ENCODE data around the gene PKP2. TPM values are rescaled to one million over a fixed set of nuclear protein-coding genes. Genes with fewer than 3 reads are reported as not detected.

PKP2 gene
- total and polyA plus RNA-seq, 2 of the 13 experiments (the other 11 are each of a cell fraction or from before 2014, with no cell fraction given), result 15.1 to 25.3 TPM

DNA sequence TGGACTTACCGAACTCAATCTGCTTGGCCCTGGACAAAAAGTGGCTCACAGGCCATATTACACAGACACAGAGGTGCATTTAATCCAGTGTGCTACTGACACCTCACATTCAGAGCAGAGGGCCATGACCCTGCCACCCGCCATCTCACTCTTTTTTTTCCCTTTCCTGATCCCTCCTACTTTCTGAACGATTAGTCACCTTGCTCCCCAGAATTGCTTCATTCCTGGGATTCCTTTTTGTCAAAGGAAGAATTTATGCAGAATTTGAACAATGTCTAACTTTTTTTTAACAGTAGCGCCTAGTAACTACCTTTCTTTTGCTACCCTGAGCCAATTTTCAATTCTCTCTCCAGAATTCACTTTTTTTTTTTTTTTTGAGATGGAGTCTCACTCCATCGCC lies 4.6 kb downstream of the PKP2 start (continued):
- TF ChIP-seq, protein P1, sequence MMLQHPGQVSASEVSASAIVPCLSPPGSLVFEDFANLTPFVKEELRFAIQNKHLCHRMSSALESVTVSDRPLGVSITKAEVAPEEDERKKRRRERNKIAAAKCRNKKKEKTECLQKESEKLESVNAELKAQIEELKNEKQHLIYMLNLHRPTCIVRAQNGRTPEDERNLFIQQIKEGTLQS (CRISPR knock-in tag; IDR thresholded peaks at IDR 0.05), result peak; percentile 40; the same call in 1 of the 2 replicates
- TF ChIP-seq ZFY (CRISPR knock-in tag; IDR thresholded peaks at IDR 0.05) (no peak), SMYD3 (CRISPR knock-in tag; IDR thresholded peaks at IDR 0.05) (no peak), RBAK (CRISPR knock-in tag; IDR thresholded peaks at IDR 0.05) (no peak), FOSL2 (CRISPR knock-in tag; IDR thresholded peaks at IDR 0.05) (peak; percentile 81), ZNF850 (CRISPR knock-in tag; conservative IDR thresholded peaks at IDR 0.05) (no peak), PRPF4 (IDR thresholded peaks at IDR 0.05; ENCODE audit: low read depth, low read length, poor library complexity, severe bottlenecking) (no peak), ZNF570 (CRISPR knock-in tag; IDR thresholded peaks at IDR 0.05; ENCODE audit: borderline replicate concordance) (no peak), BCL6 (CRISPR knock-in tag; IDR thresholded peaks at IDR 0.05) (peak; percentile 51), ZNF777 (CRISPR knock-in tag; IDR thresholded peaks at IDR 0.05) (no peak), REXO4 (CRISPR knock-in tag; IDR thresholded peaks at IDR 0.05; ENCODE audit: borderline replicate concordance) (no peak), SNRNP70 (IDR thresholded peaks at IDR 0.05; ENCODE audit: low read depth, low read length) (no peak), HMG20A (CRISPR knock-in tag; IDR thresholded peaks at IDR 0.05; ENCODE audit: borderline replicate concordance) (0 out of 2 replicates have a peak, but pooled peaks have one; percentile 14), CEBPB (IDR thresholded peaks at IDR 0.05; ENCODE audit: borderline replicate concordance, low read depth, low read length) (peak; percentile 40; the same call in 1 of the 2 replicates), MAF1 (CRISPR knock-in tag; IDR thresholded peaks at IDR 0.05; ENCODE audit: borderline replicate concordance) (no peak), HNF4G (IDR thresholded peaks at IDR 0.05; ENCODE audit: borderline replicate concordance, low read depth, low read length) (0 out of 2 replicates have a peak, but pooled peaks have one; percentile 15), HNF4G (CRISPR knock-in tag; IDR thresholded peaks at IDR 0.05; ENCODE audit: borderline replicate concordance, low read depth) (no peak), ZNF773 (CRISPR knock-in tag; IDR thresholded peaks at IDR 0.05; ENCODE audit: borderline replicate concordance) (no peak), GATAD2A (CRISPR knock-in tag; IDR thresholded peaks at IDR 0.05) (0 out of 2 replicates have a peak, but pooled peaks have one; percentile 12), SOX6 (IDR thresholded peaks at IDR 0.05) (no peak), SOX6 (CRISPR knock-in tag; IDR thresholded peaks at IDR 0.05) (peak; percentile 43; the same call in 1 of the 2 replicates), MEF2D (CRISPR knock-in tag; IDR thresholded peaks at IDR 0.05) (no peak), EZH2 (conservative IDR thresholded peaks at IDR 0.05; ENCODE audit: low read depth, low read length) (no peak), NR2F1 (CRISPR knock-in tag; IDR thresholded peaks at IDR 0.05) (peak; percentile 35 to 73; a peak in 2 of 4 replicates), SMARCE1 (IDR thresholded peaks at IDR 0.05; ENCODE audit: borderline replicate concordance) (no peak)
- TF ChIP-seq, protein P2, sequence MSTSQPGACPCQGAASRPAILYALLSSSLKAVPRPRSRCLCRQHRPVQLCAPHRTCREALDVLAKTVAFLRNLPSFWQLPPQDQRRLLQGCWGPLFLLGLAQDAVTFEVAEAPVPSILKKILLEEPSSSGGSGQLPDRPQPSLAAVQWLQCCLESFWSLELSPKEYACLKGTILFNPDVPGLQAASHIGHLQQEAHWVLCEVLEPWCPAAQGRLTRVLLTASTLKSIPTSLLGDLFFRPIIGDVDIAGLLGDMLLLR (CRISPR knock-in tag; IDR thresholded peaks at IDR 0.05), result no peak
- TF ChIP-seq, protein P3, sequence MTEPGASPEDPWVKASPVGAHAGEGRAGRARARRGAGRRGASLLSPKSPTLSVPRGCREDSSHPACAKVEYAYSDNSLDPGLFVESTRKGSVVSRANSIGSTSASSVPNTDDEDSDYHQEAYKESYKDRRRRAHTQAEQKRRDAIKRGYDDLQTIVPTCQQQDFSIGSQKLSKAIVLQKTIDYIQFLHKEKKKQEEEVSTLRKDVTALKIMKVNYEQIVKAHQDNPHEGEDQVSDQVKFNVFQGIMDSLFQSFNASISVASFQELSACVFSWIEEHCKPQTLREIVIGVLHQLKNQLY (CRISPR knock-in tag; IDR thresholded peaks at IDR 0.05), result no peak
- TF ChIP-seq, protein P4, sequence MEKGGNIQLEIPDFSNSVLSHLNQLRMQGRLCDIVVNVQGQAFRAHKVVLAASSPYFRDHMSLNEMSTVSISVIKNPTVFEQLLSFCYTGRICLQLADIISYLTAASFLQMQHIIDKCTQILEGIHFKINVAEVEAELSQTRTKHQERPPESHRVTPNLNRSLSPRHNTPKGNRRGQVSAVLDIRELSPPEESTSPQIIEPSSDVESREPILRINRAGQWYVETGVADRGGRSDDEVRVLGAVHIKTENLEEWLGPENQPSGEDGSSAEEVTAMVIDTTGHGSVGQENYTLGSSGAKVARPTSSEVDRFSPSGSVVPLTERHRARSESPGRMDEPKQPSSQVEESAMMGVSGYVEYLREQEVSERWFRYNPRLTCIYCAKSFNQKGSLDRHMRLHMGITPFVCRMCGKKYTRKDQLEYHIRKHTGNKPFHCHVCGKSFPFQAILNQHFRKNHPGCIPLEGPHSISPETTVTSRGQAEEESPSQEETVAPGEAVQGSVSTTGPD (CRISPR knock-in tag; IDR thresholded peaks at IDR 0.05), result no peak
- TF ChIP-seq, protein P5, sequence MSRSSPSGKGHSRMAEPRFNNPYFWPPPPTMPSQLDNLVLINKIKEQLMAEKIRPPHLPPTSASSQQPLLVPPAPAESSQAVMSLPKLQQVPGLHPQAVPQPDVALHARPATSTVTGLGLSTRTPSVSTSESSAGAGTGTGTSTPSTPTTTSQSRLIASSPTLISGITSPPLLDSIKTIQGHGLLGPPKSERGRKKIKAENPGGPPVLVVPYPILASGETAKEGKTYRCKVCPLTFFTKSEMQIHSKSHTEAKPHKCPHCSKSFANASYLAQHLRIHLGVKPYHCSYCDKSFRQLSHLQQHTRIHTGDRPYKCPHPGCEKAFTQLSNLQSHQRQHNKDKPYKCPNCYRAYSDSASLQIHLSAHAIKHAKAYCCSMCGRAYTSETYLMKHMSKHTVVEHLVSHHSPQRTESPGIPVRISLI (CRISPR knock-in tag; IDR thresholded peaks at IDR 0.05; ENCODE audit: borderline replicate concordance), result peak; percentile 89; the same call in 1 of the 2 replicates
- TF ChIP-seq, protein P6, sequence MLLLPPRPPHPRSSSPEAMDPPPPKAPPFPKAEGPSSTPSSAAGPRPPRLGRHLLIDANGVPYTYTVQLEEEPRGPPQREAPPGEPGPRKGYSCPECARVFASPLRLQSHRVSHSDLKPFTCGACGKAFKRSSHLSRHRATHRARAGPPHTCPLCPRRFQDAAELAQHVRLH (CRISPR knock-in tag; IDR thresholded peaks at IDR 0.05; ENCODE audit: borderline replicate concordance, low read depth), result no peak
